Uterus (tissue), 4 donors: ENCODE results near the gene PHF24. TPM values are rescaled to one million over a fixed set of nuclear protein-coding genes. Genes with fewer than 3 reads are reported as not detected.

Experiments
- DNase-seq, 2 donors: peaks; one replicate each; pipeline ENCODE4 v3.0.0-alpha.2; 2019 to 2020
- H3K27ac ChIP-seq, 2 donors: fragments of 200-600 bp; sonication (generic); 1 replicate in 1 of 2; 2 replicates in 1 of 2; pipeline ENCODE4 v1.5.1; 2016 to 2018
- H3K27me3 ChIP-seq, 2 donors: fragments of 200-600 bp; sonication (generic); one replicate each; pipeline ENCODE4 v1.5.1; 2018 to 2019; ENCODE audit warnings: control low read depth in 1 of 2
- H3K36me3 ChIP-seq, 2 donors: fragments of 200-600 bp; sonication (generic); one replicate each; pipeline ENCODE4 v1.5.1; 2019; ENCODE audit warnings: control low read depth in 1 of 2
- H3K4me1 ChIP-seq, 2 donors: fragments of 200-600 bp; sonication (generic); one replicate each; pipeline ENCODE4 v1.5.1; 2018 to 2019; ENCODE audit warnings: control low read depth in 1 of 2
- H3K4me3 ChIP-seq, 2 donors: fragments of 200-600 bp; sonication (generic); 1 replicate in 1 of 2; 2 replicates in 1 of 2; pipeline ENCODE4 v1.5.1; 2018 to 2019; ENCODE audit warnings: mild to moderate bottlenecking in 1 of 2
- H3K9me3 ChIP-seq, 2 donors: fragments of 200-600 bp; sonication (generic); one replicate each; pipeline ENCODE4 v1.5.1; 2019; ENCODE audit warnings: control low read depth in 1 of 2
- POLR2A ChIP-seq, 2 donors: fragments of 450-650 bp; IDR thresholded peaks; one replicate each; pipeline ENCODE4 v1.6.1; 2016; ENCODE audit warnings: antibody characterized with exemption in 2 of 2, mild to moderate bottlenecking in 1 of 2, moderate library complexity in 1 of 2
- intact Hi-C: fragments of 100-400 bp; cut with DNase I; formaldehyde crosslinking; loops from one replicate; pipeline ENCODE4 v1.15.1; 2023; ENCODE audit warnings: low total_unique reads
- total RNA-seq, 4 donors: library from RNA; depleted of rRNA in 3 of 4; stranded (reverse); fragments of >200 nt in 3 of 4; gene quantifications; one replicate each; pipeline versions ENCODE4 v1.1.0 to v1.2.4, GENCODE V29; 2014 to 2023
- TF ChIP-seq, protein P1 (sequence below), 4 experiments: fragments of 200-600 bp in 2 of 4; fragments of 450-650 bp in 2 of 4; sonication (generic) in 2 of 4; IDR thresholded peaks; one replicate each; pipeline ENCODE4 v1.5.1; 2016 to 2019; ENCODE audit warnings: antibody characterized with exemption in 4 of 4, mild to moderate bottlenecking in 2 of 4, moderate library complexity in 1 of 4
- donor health status: DM: yes; HTN: yes; CAD: no.

Gene PHF24
- total RNA-seq, 4 donors from 2014 or later: under 0.01 to 1.5 (median 0.81) TPM

DNA sequence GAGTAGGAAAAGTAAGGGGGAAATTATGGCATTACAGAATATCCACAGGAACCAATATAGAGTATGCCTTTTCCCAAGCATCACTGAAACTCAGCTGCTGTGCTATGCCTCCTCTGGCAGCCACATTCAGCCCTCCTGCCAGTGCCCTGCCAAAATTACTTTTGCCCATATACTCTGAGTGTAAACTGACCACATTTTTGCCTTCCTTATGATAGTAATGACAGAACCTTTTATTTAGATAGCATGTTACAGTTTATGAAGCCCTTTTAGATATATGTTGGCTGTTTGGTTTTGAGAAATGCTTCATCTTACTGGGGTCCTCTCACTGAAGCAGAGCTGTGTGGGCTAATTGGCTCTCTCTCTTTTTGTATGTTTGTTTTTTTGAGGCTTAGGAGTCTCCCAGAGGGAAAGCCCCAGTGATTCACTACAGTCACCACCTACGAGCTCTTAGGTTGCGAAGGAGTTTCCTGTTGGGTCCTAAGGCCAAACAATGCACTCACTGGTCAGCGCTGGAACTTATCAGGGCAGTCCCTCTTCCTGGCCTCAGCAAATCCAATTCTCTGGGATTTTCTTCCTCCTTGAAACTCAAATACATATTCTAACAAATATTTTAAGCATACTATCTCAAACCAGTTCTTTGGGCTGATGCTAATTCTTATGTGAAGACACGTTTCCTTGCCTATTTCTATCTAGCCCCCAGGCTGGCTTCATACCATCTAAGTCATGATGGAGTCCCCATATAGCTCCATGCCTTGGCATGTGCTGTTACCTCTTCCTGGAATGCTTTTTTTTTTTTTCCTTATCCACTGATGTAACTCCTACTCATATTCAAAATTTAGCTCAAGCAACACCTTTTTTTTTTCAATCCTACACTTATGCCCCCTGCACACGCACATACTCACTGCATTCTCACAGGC is 3.7 kb downstream of the PHF24 start:
- TF ChIP-seq POLR2A (IDR thresholded peaks at IDR 0.05): no peak
- TF ChIP-seq, protein P1, sequence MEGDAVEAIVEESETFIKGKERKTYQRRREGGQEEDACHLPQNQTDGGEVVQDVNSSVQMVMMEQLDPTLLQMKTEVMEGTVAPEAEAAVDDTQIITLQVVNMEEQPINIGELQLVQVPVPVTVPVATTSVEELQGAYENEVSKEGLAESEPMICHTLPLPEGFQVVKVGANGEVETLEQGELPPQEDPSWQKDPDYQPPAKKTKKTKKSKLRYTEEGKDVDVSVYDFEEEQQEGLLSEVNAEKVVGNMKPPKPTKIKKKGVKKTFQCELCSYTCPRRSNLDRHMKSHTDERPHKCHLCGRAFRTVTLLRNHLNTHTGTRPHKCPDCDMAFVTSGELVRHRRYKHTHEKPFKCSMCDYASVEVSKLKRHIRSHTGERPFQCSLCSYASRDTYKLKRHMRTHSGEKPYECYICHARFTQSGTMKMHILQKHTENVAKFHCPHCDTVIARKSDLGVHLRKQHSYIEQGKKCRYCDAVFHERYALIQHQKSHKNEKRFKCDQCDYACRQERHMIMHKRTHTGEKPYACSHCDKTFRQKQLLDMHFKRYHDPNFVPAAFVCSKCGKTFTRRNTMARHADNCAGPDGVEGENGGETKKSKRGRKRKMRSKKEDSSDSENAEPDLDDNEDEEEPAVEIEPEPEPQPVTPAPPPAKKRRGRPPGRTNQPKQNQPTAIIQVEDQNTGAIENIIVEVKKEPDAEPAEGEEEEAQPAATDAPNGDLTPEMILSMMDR (IDR thresholded peaks at IDR 0.05): no peak
- no peaks in the 10 kb centered on the region for H3K9me3 ChIP-seq
- peaks cover 0 to 3% of the 10 kb centered on the region in 2 donors for H3K4me1 ChIP-seq
- no peak overlapping the region for H3K27ac ChIP-seq
- DNase-seq: no peak
- no peak overlapping the region for H3K4me3 ChIP-seq
- no peaks in the 10 kb centered on the region for H3K36me3 ChIP-seq
- intact Hi-C loops: no loop called here
- H3K27me3 ChIP-seq: no peaks in the 10 kb centered on the region

DNA sequence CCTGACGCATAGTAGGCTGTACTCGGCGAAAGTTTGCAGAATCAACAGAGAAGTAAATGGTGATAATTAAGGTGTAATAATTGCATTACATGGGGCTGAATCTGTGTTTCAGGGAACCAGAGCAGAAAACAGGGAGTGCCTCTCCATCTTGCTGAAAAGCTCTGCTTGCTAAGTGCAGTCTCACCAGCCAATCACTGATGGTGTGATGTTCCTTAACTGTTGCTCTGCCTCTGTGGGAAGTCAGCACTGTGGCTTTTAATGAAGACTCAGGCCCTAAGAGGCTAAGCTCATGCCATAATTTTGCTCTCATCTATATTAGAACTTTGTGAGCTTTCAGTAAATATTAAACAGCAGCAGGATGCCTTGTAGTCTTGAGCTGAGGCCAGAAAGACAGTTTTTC is 4.5 kb downstream of the PHF24 start:
- no peaks in the 10 kb centered on the region for H3K36me3 ChIP-seq
- H3K4me3 ChIP-seq: no peak overlapping the region
- H3K27me3 ChIP-seq: no peaks in the 10 kb centered on the region
- no peak for DNase-seq
- TF ChIP-seq, protein P1 (IDR thresholded peaks at IDR 0.05): no peak
- TF ChIP-seq POLR2A (IDR thresholded peaks at IDR 0.05): no peak
- H3K27ac ChIP-seq: no peak overlapping the region
- intact Hi-C loops: no loop called here
- H3K9me3 ChIP-seq: no peaks in the 10 kb centered on the region
- H3K4me1 ChIP-seq: peaks cover 0 to 3% of the 10 kb centered on the region in 2 donors

DNA sequence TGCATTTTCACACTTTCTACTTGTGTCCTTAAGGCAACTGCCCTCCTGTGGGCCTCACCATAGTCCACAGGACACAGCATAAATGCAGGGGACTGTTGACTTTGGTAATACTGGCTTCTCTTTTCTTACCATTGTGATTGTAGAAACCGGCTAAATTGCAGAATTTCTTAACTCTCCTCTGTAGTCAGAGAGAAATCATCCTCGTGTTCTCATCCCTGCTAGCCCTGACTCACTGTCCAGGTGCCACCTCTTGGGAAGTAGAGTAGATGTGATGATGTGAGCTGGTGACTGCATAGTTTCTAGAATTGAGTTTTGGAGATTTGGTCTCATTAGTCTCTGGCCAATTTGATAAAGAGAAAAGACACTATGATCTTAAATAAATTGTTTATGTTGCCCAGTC is 5.5 kb downstream of the PHF24 start:
- Histone ChIP-seq H3K4me3 (no peak overlapping the region), H3K9me3 (no peaks in the 10 kb centered on the region), H3K36me3 (no peaks in the 10 kb centered on the region), H3K4me1 (no peaks in the 10 kb centered on the region), H3K27ac (no peak overlapping the region), H3K27me3 (no peaks in the 10 kb centered on the region)
- intact Hi-C loops: no loop called here
- TF ChIP-seq, protein P1 (IDR thresholded peaks at IDR 0.05): no peak
- TF ChIP-seq POLR2A (IDR thresholded peaks at IDR 0.05): no peak
- no peak for DNase-seq

DNA sequence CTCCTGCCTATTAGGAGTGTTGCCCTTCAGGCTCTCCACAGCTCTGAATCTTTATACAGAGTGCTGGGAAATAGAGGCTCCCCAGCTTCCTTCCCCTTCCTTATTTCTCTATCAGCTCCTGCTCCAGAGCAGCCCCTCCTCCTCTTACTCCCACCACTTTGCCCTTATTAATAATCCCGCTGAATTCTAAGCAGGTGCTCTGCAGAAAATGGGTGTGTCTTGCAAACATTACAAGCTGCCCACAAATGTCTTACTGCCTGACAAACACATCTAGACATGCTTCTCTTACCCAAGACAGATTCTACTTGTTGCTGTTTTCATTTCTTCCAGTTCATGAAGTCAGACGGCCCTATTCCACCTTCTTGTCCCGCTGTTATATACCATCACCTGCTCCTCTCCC is 6.4 kb downstream of the PHF24 start:
- intact Hi-C loops: no loop called here
- no peaks in the 10 kb centered on the region for H3K27me3 ChIP-seq

More for the DNA sequence above, 6.4 kb downstream of the PHF24 start:
- no peak overlapping the region for H3K27ac ChIP-seq
- H3K36me3 ChIP-seq: no peaks in the 10 kb centered on the region
- H3K4me3 ChIP-seq: no peak overlapping the region
- H3K9me3 ChIP-seq: no peaks in the 10 kb centered on the region
- no peak for TF ChIP-seq POLR2A (IDR thresholded peaks at IDR 0.05)
- TF ChIP-seq, protein P1 (IDR thresholded peaks at IDR 0.05): no peak
- H3K4me1 ChIP-seq: no peaks in the 10 kb centered on the region
- DNase-seq: no peak
